Esophagus muscularis mucosa (tissue), 4 donors: ENCODE data around the gene QSER1. TPM values are rescaled to one million over a fixed set of nuclear protein-coding genes. Genes with fewer than 3 reads are reported as not detected.

Experiments used
- DNase-seq: peaks from one replicate; pipeline ENCODE4 v3.0.0-alpha.2; 2017; ENCODE audit errors: extremely low spot score
- H3K27ac ChIP-seq, 4 donors: fragments of 200-600 bp; sonication (generic); replicated peaks in 1 of 4; 1 replicate in 3 of 4; 2 replicates in 1 of 4; pipeline ENCODE4 v1.5.1; 2016 to 2019; ENCODE audit warnings: mild to moderate bottlenecking in 1 of 4
- H3K27me3 ChIP-seq, 4 donors: fragments of 200-600 bp; sonication (generic); one replicate each; pipeline versions ENCODE4 v1.5.1 to v1.6.0; 2016 to 2019
- H3K36me3 ChIP-seq, 4 donors: fragments of 200-600 bp; sonication (generic); one replicate each; pipeline ENCODE4 v1.5.1; 2016 to 2019
- H3K4me1 ChIP-seq, 4 donors: fragments of 200-600 bp; sonication (generic); one replicate each; pipeline ENCODE4 v1.5.1; 2016 to 2019
- H3K4me3 ChIP-seq, 4 donors: fragments of 200-600 bp; sonication (generic); 1 replicate in 2 of 4; 2 replicates in 2 of 4; pipeline ENCODE4 v1.5.1; 2016 to 2019; ENCODE audit warnings: mild to moderate bottlenecking in 4 of 4, moderate library complexity in 1 of 4
- H3K9me3 ChIP-seq, 4 donors: fragments of 200-600 bp; sonication (generic); 1 replicate in 3 of 4; 2 replicates in 1 of 4; pipeline ENCODE4 v1.5.1; 2016 to 2019
- CTCF ChIP-seq, 3 experiments: fragments of 200-600 bp in 2 of 3; fragments of 450-650 bp in 1 of 3; sonication (generic) in 2 of 3; IDR thresholded peaks; one replicate each; pipeline ENCODE4 v1.5.1; 2017 to 2019; ENCODE audit warnings: antibody characterized with exemption in 3 of 3, mild to moderate bottlenecking in 2 of 3, moderate library complexity in 1 of 3
- EP300 ChIP-seq: sonication (generic); formaldehyde crosslinking; IDR thresholded peaks from one replicate; pipeline ENCODE4 v1.6.1; 2017; ENCODE audit warnings: antibody characterized with exemption
- POLR2A ChIP-seq: fragments of 450-650 bp; IDR thresholded peaks from one replicate; pipeline ENCODE4 v1.6.1; 2017; ENCODE audit warnings: antibody characterized with exemption, moderate library complexity, mild to moderate bottlenecking, low read depth
- POLR2AphosphoS5 ChIP-seq, 2 donors: sonication (generic); formaldehyde crosslinking; IDR thresholded peaks; one replicate each; pipeline ENCODE4 v1.6.1; 2017; ENCODE audit warnings: antibody characterized with exemption in 2 of 2
- WGBS: methylation state at CpG from one replicate; pipeline ENCODE4 v1.1.5; 2018; 5-methylcytosine and 5-hydroxymethylcytosine counted together
- intact Hi-C: fragments of 100-400 bp; cut with DNase I; formaldehyde crosslinking; loops from one replicate; pipeline ENCODE4 v1.15.1; 2023
- total RNA-seq, 4 donors: library from RNA; depleted of rRNA; stranded (reverse); fragments of >200 nt; gene quantifications; one replicate each; pipeline versions ENCODE4 v1.1.0 to v1.2.1, GENCODE V29; 2016

The QSER1 gene
- total RNA-seq, 4 donors from 2014 or later, result 18.9 to 23.7 (median 21.9) TPM

DNA sequence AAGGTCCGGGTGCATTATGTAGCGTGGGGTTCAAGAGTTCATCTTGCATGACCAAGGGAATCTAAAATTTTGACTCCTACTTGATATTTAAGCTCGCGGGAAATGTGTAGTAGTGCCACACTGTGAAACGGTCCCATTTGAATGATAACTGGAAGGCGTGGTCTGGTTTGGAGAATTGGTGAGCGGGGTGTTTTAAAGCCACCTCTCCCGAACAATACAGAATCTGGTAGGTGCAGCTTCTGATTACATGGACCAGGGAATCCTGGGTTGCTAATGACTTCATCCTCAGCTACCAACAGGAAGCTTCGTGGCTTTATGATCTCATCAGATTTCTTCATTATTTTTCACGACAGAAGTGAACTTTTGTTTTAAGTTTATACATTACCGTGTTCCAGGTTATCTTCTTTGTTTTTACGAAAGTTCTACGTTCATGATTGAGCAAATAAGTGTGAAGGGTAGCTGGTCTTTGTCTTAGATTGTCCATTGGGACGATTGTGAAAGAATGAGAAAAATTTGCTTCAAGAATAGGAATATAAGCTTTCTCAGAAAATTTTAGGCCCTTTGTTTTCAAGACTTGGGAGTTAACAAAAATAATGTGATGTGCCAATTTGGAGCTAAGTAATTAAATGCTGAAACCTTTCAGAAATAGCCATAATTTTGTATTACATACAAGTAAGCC lies 1.7 kb downstream of the QSER1 start:
- Histone ChIP-seq H3K36me3 (no peaks in the 10 kb centered on the region), H3K4me3 (peak overlapping the region; percentile 71 to 99 (median 96)), H3K4me1 (peaks cover 13 to 32% (median 21%) of the 10 kb centered on the region in 4 donors), H3K27me3 (no peaks in the 10 kb centered on the region), H3K27ac (peak overlapping the region; percentile 85 to 97 (median 96)), H3K9me3 (no peaks in the 10 kb centered on the region)
- intact Hi-C loops, result loop anchor here (5.0 kb wide), 1 partner anchor 143 kb away; the partner anchor contains the start of gene TCP11L1
- WGBS, result 4% methylated on average over 14 of the region's 14 CpGs
- no peak for DNase-seq
- peak; percentile 37 to 72 for TF ChIP-seq POLR2AphosphoS5 (IDR thresholded peaks at IDR 0.05)
- TF ChIP-seq CTCF (IDR thresholded peaks at IDR 0.05), result no peak

DNA sequence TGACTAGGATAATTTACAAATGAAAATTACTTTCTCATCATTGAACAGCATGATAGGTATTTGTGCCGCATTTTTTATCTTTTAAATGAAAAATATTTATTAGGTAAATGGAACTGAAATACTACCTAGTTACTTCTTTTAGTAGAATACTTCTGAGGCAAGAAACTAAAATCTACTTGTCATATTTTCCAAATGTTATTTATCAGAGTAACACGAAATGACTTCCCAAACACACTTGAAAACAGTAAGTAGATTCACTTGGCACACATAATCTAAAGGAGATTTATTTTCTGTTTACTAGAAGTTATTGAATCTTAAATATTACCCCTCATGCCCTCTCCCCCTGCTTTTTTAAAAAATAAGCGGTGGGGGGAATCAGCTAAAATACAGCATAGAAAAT lies 2.3 kb downstream of the QSER1 start:
- Histone ChIP-seq H3K27ac (peak overlapping the region in 3 of 4 donors; percentile 96 to 97 (median 97)), H3K4me3 (peak overlapping the region in 1 of 4 donors; percentile 97), H3K4me1 (peaks cover 14 to 32% (median 23%) of the 10 kb centered on the region in 4 donors), H3K36me3 (no peaks in the 10 kb centered on the region), H3K9me3 (no peaks in the 10 kb centered on the region), H3K27me3 (no peaks in the 10 kb centered on the region)
- DNase-seq, result no peak
- TF ChIP-seq CTCF (IDR thresholded peaks at IDR 0.05) (no peak), EP300 (no peak), POLR2AphosphoS5 (IDR thresholded peaks at IDR 0.05) (no peak), POLR2A (no peak)
- 65% methylated on average over 3 of the region's 3 CpGs for WGBS
- intact Hi-C loops, result loop anchor here (5.0 kb wide), 2 partner anchors 142 to 308 kb away; partner anchors contain the start of gene TCP11L1

DNA sequence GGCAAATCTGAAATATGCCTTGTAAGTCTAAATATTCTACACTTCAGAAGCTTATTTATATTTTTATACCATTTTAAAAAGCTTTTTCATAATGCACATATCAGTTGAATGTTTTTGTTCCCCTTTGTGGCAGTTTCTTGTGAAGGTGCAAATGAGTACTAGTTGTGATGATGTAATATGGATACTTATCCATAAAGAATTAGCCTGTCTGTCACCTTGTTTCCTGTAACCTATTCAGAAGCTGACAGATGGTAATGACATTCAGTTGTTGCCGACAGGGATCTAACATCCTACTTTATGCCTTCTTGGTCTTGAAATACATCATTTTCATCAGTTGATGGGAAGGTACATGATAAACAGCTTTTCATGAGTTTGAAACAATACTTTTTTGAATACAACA lies 2.9 kb downstream of the QSER1 start:
- Histone ChIP-seq H3K27me3 (no peaks in the 10 kb centered on the region), H3K9me3 (no peaks in the 10 kb centered on the region), H3K27ac (no peak overlapping the region), H3K4me3 (no peak overlapping the region), H3K36me3 (no peaks in the 10 kb centered on the region), H3K4me1 (peaks cover 14 to 32% (median 25%) of the 10 kb centered on the region in 4 donors)
- 32% methylated on average over 1 of the region's 1 CpG for WGBS
- TF ChIP-seq POLR2AphosphoS5 (IDR thresholded peaks at IDR 0.05), result no peak
- no peak for TF ChIP-seq CTCF (IDR thresholded peaks at IDR 0.05)
- TF ChIP-seq EP300, result no peak
- TF ChIP-seq POLR2A, result no peak
- intact Hi-C loops, result loop anchor here (5.0 kb wide), 1 partner anchor 308 kb away; no protein-coding TSS in a partner anchor
- no peak for DNase-seq

GRCh38 chr11:32897103-32897502 lies 4.5 kb downstream of the QSER1 start:
- H3K4me1 ChIP-seq, result peaks cover 13 to 24% (median 19%) of the 10 kb centered on the region in 4 donors
- H3K9me3 ChIP-seq, result no peaks in the 10 kb centered on the region
- H3K27me3 ChIP-seq, result no peaks in the 10 kb centered on the region
- no peak for DNase-seq
- WGBS, result 80% methylated on average over 1 of the region's 1 CpG
- no peak for TF ChIP-seq EP300
- no peak for TF ChIP-seq CTCF (IDR thresholded peaks at IDR 0.05)
- no peak for TF ChIP-seq POLR2A
- TF ChIP-seq POLR2AphosphoS5 (IDR thresholded peaks at IDR 0.05), result no peak
- H3K36me3 ChIP-seq, result no peaks in the 10 kb centered on the region
- H3K4me3 ChIP-seq, result no peak overlapping the region
- no peak overlapping the region for H3K27ac ChIP-seq
- intact Hi-C loops, result loop anchor here (5.0 kb wide), 1 partner anchor 310 kb away; no protein-coding TSS in a partner anchor
